LNCaP clone FGC (cell line): ENCODE measurements around the gene ATAD3B.

Experiments
- DNase-seq: peaks from one replicate; pipeline ENCODE4 v3.0.0-alpha.2; 2011; ENCODE audit warnings: low read depth
- H3K4me3 ChIP-seq: 2 replicates; pipeline ENCODE4 v1.5.1; 2011; ENCODE audit warnings: mild to moderate bottlenecking, low read depth, low read length, control low read depth
- TF ChIP-seq, protein P1 (sequence below): IDR thresholded peaks from 2 replicates; pipeline ENCODE4 v1.5.1; 2012; ENCODE audit warnings: mild to moderate bottlenecking; ENCODE audit not compliant: control insufficient read depth, insufficient read depth; ENCODE audit errors: extremely low read depth

ATAD3B gene, protein sequence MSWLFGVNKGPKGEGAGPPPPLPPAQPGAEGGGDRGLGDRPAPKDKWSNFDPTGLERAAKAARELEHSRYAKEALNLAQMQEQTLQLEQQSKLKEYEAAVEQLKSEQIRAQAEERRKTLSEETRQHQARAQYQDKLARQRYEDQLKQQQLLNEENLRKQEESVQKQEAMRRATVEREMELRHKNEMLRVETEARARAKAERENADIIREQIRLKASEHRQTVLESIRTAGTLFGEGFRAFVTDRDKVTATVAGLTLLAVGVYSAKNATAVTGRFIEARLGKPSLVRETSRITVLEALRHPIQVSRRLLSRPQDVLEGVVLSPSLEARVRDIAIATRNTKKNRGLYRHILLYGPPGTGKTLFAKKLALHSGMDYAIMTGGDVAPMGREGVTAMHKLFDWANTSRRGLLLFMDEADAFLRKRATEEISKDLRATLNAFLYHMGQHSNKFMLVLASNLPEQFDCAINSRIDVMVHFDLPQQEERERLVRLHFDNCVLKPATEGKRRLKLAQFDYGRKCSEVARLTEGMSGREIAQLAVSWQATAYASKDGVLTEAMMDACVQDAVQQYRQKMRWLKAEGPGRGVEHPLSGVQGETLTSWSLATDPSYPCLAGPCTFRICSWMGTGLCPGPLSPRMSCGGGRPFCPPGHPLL

DNA sequence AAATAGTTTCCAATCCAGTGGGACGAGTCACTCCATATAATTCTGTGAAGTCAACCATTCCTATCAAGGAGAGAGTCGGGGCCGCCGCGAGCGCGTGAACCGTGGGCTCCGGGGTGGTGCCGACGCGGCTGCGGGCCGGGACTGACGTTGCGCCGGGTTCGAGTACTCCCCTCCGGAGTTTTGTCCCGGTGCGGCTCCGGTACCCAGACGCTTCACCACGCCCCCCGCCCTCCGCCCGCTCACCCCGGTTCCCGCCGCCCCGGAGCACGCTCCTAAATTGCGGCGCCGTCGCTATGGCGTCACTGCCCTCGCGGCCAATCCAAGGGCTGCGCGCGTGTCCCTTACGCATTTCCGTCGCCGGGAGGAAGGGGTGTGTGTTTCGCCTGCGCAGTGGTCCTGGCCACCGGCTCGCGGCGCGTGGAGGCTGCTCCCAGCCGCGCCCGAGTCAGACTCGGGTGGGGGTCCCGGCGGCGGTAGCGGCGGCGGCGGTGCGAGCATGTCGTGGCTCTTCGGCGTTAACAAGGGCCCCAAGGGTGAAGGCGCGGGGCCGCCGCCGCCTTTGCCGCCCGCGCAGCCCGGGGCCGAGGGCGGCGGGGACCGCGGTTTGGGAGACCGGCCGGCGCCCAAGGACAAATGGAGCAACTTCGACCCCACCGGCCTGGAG lies at the start of gene ATAD3B:
TSS of gene ATAD3B (plus strand) at position 377 of the 664 bp plus-strand sequence. CDS start at position 497, 120 bp downstream.
- TF ChIP-seq, protein P1, sequence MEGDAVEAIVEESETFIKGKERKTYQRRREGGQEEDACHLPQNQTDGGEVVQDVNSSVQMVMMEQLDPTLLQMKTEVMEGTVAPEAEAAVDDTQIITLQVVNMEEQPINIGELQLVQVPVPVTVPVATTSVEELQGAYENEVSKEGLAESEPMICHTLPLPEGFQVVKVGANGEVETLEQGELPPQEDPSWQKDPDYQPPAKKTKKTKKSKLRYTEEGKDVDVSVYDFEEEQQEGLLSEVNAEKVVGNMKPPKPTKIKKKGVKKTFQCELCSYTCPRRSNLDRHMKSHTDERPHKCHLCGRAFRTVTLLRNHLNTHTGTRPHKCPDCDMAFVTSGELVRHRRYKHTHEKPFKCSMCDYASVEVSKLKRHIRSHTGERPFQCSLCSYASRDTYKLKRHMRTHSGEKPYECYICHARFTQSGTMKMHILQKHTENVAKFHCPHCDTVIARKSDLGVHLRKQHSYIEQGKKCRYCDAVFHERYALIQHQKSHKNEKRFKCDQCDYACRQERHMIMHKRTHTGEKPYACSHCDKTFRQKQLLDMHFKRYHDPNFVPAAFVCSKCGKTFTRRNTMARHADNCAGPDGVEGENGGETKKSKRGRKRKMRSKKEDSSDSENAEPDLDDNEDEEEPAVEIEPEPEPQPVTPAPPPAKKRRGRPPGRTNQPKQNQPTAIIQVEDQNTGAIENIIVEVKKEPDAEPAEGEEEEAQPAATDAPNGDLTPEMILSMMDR, result no peak
- H3K4me3 ChIP-seq, result peak within 1 kb of the TSS; percentile 61
- DNase-seq, result peak; percentile 64

DNA sequence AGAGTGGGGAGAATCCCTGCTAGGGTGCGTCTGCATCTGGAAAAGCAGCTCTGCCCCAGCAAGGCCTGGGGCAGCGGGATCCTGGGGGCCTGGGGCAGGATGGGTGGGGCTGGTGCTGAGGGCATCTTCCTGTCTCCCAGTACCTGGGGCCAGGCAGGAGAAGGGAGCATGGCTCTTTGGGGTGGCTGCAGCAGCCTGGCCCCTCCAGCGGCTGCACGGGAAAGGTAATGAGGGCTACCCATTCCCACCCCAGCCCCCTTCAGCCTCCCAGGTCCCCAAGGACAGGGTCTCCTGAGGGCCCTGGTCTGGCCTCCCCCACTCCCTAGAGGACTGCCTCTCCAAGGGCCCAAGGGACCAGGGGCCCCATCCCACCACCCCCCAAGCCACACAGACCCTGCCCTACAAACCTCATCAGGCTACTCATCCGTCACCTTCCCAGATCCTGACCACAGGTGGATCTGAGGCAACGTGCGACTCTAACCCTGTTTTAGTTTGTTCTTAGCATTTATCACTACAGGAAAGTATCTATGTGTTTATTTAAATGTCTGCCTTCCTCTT lies 49.6 kb upstream of the ATAD3B start:
- TF ChIP-seq, protein P1, result no peak
- DNase-seq, result no peak
- no peak overlapping the region for H3K4me3 ChIP-seq

DNA sequence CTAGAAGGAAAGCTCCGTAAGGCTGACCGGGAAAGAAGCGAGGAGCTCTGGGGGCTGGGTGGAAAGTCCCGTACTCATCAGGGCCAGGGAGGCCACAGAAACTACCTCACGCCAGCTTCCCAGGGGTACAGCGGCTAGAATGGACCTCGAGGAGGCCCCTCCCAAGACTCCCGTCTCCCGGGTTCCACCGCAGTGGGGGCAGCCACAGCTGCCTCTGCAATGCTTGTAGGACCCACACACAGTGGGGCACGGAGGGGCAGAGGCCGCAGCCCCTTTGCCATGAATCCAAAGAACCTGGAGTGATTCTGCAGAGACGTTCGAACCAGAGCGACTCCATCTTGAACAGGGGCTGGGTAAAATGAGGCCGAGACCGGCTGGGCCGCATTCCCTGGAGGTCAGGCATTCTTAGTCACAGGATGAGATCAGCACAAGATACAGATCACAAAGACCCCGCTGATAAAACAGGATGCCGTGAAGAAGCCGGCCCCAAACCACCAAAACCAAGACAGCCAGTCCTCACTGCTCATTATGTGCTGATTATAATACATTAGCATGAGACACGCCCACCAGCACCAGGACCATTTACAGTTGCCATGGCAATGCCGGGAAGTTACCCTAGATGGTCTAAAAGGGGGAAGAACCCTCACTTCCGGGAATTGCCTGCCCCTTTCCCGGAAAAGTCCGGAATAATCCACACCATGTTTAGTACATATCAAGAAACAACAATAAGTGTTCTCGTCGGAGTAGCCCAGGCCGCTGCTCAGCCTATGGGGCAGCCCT lies 48.9 kb upstream of the ATAD3B start:
- no peak overlapping the region for H3K4me3 ChIP-seq
- no peak for DNase-seq
- TF ChIP-seq, protein P1, result no peak

DNA sequence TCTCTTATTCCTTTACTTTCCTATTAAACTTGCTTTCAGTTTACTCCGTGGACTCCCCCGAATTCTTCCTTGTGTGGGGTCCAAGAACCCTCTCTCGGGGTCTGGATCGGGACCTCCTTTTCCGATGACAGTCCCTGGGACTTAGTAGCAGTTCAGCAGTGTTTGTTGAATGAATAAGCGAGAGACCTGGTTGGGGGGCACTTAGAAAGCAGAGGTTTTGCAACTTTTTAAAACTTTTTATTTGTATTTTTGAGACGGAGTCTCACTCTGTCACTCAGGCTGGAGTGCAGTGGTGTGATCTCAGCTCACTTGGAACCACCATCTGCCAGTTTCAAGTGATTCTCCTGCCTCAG lies 48.3 kb upstream of the ATAD3B start:
- TF ChIP-seq, protein P1, result no peak
- no peak for DNase-seq
- no peak overlapping the region for H3K4me3 ChIP-seq

DNA sequence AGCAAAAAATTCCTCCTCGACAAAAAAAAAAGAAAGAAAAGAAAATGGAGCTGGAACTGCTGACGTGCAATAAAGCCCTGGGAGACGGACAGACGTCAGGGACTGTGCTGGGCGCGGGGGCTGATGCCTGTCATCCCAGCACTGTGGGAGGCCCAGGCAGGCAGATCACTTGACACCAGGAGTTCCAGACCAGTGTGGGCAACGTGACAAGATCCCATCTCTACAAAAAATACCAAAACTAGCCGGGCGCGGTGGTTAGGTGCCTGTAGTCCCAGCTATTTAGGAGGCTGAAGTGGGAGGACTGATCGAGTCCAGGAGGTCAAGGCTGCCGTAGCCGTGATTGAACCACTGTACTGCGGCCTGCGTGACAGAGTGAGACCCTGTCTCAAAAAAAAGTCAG lies 46.9 kb upstream of the ATAD3B start:
- TF ChIP-seq, protein P1, result no peak
- H3K4me3 ChIP-seq, result no peak overlapping the region
- no peak for DNase-seq

DNA sequence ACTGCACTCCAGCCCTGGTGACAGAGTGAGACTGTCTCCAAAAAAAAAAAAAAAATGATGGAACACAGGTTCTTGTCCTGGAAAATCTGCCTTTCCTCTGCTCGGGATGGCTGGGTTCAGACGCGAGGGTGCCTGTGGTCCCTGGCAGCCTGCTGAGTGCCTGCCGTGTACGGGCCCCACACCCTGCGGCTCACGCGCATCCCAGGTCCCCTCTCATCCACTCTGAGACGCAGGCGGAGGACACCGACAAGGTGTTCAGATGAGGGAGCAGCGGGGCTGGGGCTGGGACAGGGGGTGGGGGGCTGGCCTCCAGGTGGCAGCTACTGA lies 46.2 kb upstream of the ATAD3B start:
- TF ChIP-seq, protein P1, result no peak
- no peak overlapping the region for H3K4me3 ChIP-seq
- no peak for DNase-seq
